Measurements from ENCODE around the gene FUBP3. TPM values are rescaled to one million over a fixed set of nuclear protein-coding genes. Genes with fewer than 3 reads are reported as not detected.

FUBP3 gene
- total RNA-seq, 4 donors from 2014 or later, result 40.6 to 64.8 (median 46.4) TPM

Small RNAs within 50 kb of the gene (small RNA-seq; reads per million reads assigned to genes)
- gene MIR6856, result 0 reads per million in 3 donors

Other genes starting within 250 kb of the FUBP3 start
- 100 to 1,000 TPM in 1 of 4 donors, 10 to 100 TPM in 3; 67.7 to 113 (median 97.1) TPM for gene ASS1, start 134.6 kb upstream of the FUBP3 start, total RNA-seq
- not detected for gene PRDM12, start 85.0 kb downstream of the FUBP3 start, total RNA-seq
- 10 to 100 TPM; 12.7 to 21.6 (median 19.7) TPM for gene EXOSC2, start 114.2 kb downstream of the FUBP3 start, total RNA-seq